Measurements from ENCODE around the gene TET3. TPM values are rescaled to one million over a fixed set of nuclear protein-coding genes. Genes with fewer than 3 reads are reported as not detected.

TET3 gene
- polyA plus RNA-seq, 1 of the 3 experiments (the other 2 are of a cell fraction): 1.6 TPM

DNA sequence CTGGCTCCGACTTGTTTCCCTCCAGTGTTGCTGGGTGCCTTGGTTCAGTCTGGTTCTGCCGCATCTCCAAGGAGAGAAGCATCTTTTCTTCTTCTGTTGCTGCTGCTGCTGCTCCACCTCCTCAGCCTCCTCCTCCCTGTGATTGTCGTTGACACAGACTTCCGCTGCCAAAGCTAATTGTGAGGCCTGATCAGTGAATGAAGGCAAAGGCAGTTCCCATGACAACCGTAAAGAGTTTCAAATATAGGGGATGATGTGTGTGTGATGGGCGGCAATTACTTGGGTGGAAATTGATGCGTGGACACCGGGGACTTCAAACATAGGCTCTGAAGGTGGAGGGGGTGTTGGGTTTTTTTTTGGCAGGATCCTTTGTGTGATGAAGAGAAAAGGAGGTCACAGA is 13.7 kb downstream of the TET3 start:
- H3K4me2 ChIP-seq: no peak overlapping the region
- no peak for TF ChIP-seq TAF1 (IDR thresholded peaks at IDR 0.05; ENCODE audit: borderline replicate concordance, low read depth, low read length)
- no peak for TF ChIP-seq RXRA (IDR thresholded peaks at IDR 0.05; ENCODE audit: borderline replicate concordance, low read depth)
- TF ChIP-seq YY1 (IDR thresholded peaks at IDR 0.05; ENCODE audit: low read depth): no peak
- TF ChIP-seq SIN3A (IDR thresholded peaks at IDR 0.05; ENCODE audit: borderline replicate concordance, low read depth, low read length): no peak
- TF ChIP-seq, protein P1, sequence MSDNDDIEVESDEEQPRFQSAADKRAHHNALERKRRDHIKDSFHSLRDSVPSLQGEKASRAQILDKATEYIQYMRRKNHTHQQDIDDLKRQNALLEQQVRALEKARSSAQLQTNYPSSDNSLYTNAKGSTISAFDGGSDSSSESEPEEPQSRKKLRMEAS (IDR thresholded peaks at IDR 0.05; ENCODE audit: low read depth): no peak
- no peak for TF ChIP-seq GABPA (IDR thresholded peaks at IDR 0.05; ENCODE audit: low read depth)
- TF ChIP-seq TEAD4 (IDR thresholded peaks at IDR 0.05; ENCODE audit: borderline replicate concordance, insufficient read depth): no peak
- TF ChIP-seq, protein P2, sequence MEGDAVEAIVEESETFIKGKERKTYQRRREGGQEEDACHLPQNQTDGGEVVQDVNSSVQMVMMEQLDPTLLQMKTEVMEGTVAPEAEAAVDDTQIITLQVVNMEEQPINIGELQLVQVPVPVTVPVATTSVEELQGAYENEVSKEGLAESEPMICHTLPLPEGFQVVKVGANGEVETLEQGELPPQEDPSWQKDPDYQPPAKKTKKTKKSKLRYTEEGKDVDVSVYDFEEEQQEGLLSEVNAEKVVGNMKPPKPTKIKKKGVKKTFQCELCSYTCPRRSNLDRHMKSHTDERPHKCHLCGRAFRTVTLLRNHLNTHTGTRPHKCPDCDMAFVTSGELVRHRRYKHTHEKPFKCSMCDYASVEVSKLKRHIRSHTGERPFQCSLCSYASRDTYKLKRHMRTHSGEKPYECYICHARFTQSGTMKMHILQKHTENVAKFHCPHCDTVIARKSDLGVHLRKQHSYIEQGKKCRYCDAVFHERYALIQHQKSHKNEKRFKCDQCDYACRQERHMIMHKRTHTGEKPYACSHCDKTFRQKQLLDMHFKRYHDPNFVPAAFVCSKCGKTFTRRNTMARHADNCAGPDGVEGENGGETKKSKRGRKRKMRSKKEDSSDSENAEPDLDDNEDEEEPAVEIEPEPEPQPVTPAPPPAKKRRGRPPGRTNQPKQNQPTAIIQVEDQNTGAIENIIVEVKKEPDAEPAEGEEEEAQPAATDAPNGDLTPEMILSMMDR (IDR thresholded peaks at IDR 0.05): no peak
- TF ChIP-seq, protein P3, sequence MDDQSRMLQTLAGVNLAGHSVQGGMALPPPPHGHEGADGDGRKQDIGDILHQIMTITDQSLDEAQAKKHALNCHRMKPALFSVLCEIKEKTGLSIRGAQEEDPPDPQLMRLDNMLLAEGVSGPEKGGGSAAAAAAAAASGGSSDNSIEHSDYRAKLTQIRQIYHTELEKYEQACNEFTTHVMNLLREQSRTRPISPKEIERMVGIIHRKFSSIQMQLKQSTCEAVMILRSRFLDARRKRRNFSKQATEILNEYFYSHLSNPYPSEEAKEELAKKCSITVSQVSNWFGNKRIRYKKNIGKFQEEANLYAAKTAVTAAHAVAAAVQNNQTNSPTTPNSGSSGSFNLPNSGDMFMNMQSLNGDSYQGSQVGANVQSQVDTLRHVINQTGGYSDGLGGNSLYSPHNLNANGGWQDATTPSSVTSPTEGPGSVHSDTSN (IDR thresholded peaks at IDR 0.05): no peak
- TF ChIP-seq, protein P4, sequence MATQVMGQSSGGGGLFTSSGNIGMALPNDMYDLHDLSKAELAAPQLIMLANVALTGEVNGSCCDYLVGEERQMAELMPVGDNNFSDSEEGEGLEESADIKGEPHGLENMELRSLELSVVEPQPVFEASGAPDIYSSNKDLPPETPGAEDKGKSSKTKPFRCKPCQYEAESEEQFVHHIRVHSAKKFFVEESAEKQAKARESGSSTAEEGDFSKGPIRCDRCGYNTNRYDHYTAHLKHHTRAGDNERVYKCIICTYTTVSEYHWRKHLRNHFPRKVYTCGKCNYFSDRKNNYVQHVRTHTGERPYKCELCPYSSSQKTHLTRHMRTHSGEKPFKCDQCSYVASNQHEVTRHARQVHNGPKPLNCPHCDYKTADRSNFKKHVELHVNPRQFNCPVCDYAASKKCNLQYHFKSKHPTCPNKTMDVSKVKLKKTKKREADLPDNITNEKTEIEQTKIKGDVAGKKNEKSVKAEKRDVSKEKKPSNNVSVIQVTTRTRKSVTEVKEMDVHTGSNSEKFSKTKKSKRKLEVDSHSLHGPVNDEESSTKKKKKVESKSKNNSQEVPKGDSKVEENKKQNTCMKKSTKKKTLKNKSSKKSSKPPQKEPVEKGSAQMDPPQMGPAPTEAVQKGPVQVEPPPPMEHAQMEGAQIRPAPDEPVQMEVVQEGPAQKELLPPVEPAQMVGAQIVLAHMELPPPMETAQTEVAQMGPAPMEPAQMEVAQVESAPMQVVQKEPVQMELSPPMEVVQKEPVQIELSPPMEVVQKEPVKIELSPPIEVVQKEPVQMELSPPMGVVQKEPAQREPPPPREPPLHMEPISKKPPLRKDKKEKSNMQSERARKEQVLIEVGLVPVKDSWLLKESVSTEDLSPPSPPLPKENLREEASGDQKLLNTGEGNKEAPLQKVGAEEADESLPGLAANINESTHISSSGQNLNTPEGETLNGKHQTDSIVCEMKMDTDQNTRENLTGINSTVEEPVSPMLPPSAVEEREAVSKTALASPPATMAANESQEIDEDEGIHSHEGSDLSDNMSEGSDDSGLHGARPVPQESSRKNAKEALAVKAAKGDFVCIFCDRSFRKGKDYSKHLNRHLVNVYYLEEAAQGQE (IDR thresholded peaks at IDR 0.05; ENCODE audit: low read depth, low read length): no peak
- TF ChIP-seq, protein P5, sequence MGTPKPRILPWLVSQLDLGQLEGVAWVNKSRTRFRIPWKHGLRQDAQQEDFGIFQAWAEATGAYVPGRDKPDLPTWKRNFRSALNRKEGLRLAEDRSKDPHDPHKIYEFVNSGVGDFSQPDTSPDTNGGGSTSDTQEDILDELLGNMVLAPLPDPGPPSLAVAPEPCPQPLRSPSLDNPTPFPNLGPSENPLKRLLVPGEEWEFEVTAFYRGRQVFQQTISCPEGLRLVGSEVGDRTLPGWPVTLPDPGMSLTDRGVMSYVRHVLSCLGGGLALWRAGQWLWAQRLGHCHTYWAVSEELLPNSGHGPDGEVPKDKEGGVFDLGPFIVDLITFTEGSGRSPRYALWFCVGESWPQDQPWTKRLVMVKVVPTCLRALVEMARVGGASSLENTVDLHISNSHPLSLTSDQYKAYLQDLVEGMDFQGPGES (IDR thresholded peaks at IDR 0.05; ENCODE audit: low read depth, low read length): no peak
- TF ChIP-seq MXI1 (IDR thresholded peaks at IDR 0.05; ENCODE audit: low read depth, low read length): no peak
- no peak for TF ChIP-seq TCF12 (IDR thresholded peaks at IDR 0.05)
- TF ChIP-seq EP300 (IDR thresholded peaks at IDR 0.05; ENCODE audit: borderline replicate concordance in 1 of 2, low read depth in 1 of 2, low read length in 1 of 2): no peak
- TF ChIP-seq SMC3 (IDR thresholded peaks at IDR 0.05; ENCODE audit: low read depth, low read length): no peak
- TF ChIP-seq FOXM1 (IDR thresholded peaks at IDR 0.05; ENCODE audit: low read depth): no peak
- TF ChIP-seq, protein P6, sequence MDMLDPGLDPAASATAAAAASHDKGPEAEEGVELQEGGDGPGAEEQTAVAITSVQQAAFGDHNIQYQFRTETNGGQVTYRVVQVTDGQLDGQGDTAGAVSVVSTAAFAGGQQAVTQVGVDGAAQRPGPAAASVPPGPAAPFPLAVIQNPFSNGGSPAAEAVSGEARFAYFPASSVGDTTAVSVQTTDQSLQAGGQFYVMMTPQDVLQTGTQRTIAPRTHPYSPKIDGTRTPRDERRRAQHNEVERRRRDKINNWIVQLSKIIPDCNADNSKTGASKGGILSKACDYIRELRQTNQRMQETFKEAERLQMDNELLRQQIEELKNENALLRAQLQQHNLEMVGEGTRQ (IDR thresholded peaks at IDR 0.05; ENCODE audit: borderline replicate concordance, low read depth, low read length): no peak
- TF ChIP-seq FOXJ3 (CRISPR knock-in tag; IDR thresholded peaks at IDR 0.05): no peak
- no peak for TF ChIP-seq NFIC (IDR thresholded peaks at IDR 0.05; ENCODE audit: borderline replicate concordance)
- no peak for TF ChIP-seq JUND (IDR thresholded peaks at IDR 0.05)
- CTCF ChIA-PET: interaction anchor here (1.4 kb wide), 1 partner anchor 10 kb away, joined by 4 read pairs; no protein-coding TSS in a partner anchor

More for the DNA sequence above, 13.7 kb downstream of the TET3 start:
- Histone ChIP-seq H3K36me3 (replicated peaks in 1 of 2; ENCODE audit: control insufficient read depth in 1 of 2, insufficient read depth in 2 of 2, low read length in 1 of 2) (no peaks in the 10 kb centered on the region), H3K9ac (no peak overlapping the region), H2AFZ (ENCODE audit: low read depth) (no peak overlapping the region), H3F3A (replicated peaks; ENCODE audit: insufficient read depth) (no peaks in the 10 kb centered on the region), H3K4me3 (ENCODE audit: low read depth in 2 of 2, low read length in 1 of 2) (no peak overlapping the region), H3K9me2 (no peaks in the 10 kb centered on the region), H3K79me2 (ENCODE audit: insufficient read depth) (peaks cover 19% of the 10 kb centered on the region), H3K9me3 (no peaks in the 10 kb centered on the region), H3K4me1 (ENCODE audit: control insufficient read depth in 1 of 2, insufficient read depth in 2 of 2, low read depth in 1 of 2, low read length in 1 of 2) (peaks cover 12 to 14% of the 10 kb centered on the region in 2 experiments; a peak in 2 of 4 replicates), H3K27ac (ENCODE audit: low read depth in 2 of 2, low read length in 1 of 2) (no peak overlapping the region), H3K27me3 (ENCODE audit: insufficient read depth) (no peaks in the 10 kb centered on the region), H4K20me1 (ENCODE audit: insufficient read depth) (peaks cover 47% of the 10 kb centered on the region)
- POLR2A ChIA-PET: no interaction called here
- DNase-seq: no peak
- whole genome bisulfite sequencing (ENCODE audit: low lambda C conversion rate): 97% methylated on average over 8 of the region's 8 CpGs
